Left renal cortex interstitium (tissue), 4 donors: ENCODE measurements around the gene TCIRG1. TPM values are rescaled to one million over a fixed set of nuclear protein-coding genes. Genes with fewer than 3 reads are reported as not detected.

Experiments used
- DNase-seq, 4 donors: peaks; one replicate each; pipeline ENCODE4 v3.0.0-alpha.2; 2013; ENCODE audit warnings: low read depth in 4 of 4, low spot score in 2 of 4, missing footprints in 1 of 4
- polyA plus RNA-seq, 4 donors: library from polyadenylated mRNA; unstranded; fragments of 120-200 nt; gene quantifications; one replicate each; pipeline ENCODE4 v1.2.1, GENCODE V29; 2013; ENCODE audit not compliant: insufficient read length in 4 of 4

The TCIRG1 gene
- polyA plus RNA-seq, 4 donors = 15.3 to 37.6 (median 26.7) TPM

DNA sequence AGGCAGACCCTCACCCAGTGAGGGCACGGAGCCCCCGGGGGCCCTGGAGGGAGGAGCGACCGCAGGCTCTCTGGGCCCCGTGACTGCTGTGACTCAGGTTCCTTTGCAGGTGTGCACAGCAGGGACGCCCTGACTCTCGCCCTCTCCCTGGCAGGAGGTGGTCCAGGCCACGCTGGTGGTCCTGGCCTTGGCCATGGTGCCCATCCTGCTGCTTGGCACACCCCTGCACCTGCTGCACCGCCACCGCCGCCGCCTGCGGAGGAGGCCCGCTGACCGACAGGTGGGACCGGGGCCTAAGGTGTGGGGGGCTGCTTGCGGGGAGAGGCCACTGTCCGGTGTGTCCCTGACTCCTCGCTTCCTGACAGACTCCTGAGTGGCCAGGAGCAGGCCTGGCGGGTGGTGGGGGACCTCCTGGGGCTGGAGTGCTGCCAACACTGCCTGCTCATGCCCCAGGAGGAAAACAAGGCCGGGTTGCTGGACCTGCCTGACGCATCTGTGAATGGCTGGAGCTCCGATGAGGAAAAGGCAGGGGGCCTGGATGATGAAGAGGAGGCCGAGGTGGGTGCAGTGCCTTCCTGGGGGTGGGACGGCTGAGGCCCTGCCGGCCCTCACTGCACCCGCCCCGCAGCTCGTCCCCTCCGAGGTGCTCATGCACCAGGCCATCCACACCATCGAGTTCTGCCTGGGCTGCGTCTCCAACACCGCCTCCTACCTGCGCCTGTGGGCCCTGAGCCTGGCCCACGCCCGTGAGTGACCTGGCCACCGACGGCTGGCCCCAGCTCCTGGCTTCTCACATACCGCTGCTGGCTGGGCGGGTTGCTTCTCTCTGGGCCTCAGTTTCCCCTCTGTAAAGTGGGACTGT is 10.9 kb downstream of the TCIRG1 start:
- DNase-seq = no peak

DNA sequence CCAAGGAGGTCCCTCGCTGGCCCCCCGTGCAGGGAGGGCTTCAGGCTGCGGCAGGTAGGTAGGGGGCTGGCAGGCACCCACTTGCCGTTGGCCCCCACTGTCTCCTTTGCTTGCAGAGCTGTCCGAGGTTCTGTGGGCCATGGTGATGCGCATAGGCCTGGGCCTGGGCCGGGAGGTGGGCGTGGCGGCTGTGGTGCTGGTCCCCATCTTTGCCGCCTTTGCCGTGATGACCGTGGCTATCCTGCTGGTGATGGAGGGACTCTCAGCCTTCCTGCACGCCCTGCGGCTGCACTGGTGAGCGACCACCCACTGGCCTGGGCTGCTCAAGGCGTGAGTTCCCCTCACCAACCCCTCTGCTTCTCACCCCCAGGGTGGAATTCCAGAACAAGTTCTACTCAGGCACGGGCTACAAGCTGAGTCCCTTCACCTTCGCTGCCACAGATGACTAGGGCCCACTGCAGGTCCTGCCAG is 11.6 kb downstream of the TCIRG1 start:
- no peak for DNase-seq

DNA sequence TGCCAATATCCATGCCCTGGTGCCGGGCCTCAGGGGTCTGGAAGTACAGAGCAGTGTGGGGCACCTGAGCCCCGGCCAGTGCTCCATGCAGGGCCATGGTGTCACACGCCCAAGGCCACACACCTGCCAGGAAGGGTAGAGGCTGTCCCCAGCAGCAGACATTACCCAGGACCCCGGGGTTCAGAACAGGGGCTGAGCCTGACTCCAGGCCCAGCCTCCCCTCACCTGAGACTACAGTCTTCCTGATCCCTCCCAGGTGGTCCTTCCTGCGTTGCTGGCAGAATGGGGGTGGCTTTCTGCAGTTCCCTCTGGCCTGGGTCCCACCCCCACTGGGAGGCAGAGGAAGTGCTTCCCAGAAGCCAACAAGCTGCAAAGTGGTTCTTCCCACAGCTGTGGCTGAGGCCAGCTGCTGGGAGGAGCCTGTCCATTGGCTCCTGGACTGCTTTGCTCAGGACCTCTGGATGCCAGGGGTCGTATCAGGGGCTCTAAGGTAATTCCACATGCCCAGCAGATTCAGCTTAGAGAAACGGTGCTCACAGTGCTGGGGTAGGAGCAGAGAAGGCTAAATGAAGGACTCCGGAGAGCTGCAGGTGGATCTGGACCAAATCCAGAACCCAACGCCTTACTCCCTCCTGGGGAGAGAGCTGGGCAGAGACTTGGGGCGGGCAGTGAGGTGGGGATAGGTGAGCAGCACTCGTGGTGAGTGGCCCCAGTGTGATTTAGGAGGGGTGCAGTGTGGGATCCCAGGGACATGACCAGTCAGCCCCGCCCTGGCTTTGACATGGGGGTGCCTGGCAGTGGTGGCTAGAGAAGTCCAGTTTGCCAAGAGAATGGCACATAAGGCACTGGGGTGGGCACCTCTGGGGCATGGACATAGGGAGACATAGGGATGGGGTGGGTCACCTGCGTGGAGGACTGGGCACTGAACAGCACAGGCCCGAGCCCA is 12.6 kb downstream of the TCIRG1 start:
- no peak for DNase-seq

DNA sequence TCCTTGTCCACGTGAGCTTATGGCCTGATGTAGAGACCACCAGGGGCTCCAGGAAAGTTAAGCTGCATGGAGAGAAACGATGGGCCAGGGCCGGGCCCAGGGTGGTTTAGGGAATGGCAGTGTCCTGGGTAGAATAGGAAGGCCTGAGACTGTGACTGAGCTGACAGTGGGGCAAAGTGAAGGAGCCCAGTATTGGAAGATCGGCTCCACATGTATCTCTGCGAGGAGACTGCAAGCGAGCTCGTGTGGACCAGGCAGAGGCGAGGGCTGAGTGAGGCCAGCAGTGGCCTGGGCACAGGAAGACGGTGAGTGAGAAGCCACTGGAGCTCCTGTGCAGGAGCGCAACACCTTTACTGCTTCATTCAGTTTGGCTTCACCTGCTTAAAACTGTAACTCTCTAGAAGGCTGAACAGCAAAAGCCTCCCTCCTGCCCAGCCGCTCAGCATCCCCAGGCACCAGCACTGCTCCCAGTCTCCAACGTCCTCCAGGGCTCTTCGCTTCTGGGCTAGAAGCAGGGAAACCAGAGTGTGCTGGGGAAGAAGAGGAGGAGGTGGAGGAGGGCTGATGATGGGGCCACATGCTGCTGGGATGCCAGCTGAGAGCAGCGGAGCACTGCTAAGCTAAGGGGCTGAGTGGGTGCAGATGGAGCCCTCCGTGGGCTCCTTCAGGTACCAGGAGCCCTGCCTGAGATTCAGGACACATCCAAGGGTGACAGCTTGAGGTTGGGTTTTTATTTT is 13.5 kb downstream of the TCIRG1 start:
- DNase-seq = no peak

DNA sequence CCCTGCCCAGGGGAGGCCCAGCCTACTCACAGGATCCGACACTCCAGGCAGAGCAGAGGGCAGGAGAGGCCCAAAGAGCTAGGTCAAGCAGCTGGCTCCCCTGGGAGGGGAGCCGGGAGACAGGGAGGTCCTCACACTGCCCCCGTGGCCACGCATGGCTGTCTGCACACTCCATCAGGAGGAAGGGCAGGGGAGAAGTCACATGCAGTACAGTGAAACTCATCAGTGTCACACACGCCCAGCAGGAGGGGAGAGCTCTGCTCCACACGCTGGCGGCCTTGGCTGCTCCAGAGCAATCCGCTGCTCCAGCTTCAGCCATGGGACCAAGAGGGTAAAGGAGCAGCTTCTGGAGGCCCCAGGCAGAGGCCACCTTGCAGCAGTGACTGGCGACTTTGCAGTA is 14.3 kb downstream of the TCIRG1 start:
- DNase-seq = no peak

DNA sequence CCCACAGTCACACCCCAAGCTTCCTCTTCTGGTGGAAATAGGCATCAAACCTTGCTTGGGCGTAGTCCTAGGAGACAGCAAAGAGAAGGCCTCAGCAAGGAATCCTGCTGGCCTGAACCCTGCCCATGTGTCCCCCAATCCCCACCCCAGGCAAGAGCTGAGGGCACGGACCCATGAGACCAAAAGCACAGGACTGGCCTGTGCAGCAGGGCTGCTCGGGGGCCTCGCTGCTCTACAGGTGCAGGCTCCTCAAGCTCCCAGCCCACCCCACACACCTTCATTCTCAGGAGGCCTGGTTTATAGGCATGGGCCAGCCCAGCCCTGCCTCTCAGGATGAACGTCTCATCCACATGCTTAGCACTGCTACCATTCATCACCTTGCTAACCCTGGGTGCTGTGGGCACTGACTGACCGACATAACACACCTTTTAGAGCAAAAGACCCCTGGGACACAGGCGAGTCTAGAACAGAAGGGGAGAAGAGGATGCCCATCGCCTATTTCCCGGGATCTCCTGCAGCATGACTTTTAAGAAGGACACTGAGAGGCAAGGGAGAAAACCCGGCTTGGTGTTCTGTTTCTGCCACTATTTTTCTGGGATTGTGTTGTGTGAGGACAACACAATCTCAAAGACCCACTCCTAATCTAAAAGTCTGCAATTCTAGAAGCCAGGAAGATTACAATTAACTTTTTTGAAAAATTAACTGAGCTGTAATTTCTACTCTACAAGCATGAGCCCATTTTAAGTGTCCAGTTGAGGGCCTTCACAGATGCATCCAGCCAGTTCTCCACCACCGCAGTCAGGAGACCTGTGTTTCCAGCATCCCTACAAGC is 15.4 kb downstream of the TCIRG1 start:
- no peak for DNase-seq

DNA sequence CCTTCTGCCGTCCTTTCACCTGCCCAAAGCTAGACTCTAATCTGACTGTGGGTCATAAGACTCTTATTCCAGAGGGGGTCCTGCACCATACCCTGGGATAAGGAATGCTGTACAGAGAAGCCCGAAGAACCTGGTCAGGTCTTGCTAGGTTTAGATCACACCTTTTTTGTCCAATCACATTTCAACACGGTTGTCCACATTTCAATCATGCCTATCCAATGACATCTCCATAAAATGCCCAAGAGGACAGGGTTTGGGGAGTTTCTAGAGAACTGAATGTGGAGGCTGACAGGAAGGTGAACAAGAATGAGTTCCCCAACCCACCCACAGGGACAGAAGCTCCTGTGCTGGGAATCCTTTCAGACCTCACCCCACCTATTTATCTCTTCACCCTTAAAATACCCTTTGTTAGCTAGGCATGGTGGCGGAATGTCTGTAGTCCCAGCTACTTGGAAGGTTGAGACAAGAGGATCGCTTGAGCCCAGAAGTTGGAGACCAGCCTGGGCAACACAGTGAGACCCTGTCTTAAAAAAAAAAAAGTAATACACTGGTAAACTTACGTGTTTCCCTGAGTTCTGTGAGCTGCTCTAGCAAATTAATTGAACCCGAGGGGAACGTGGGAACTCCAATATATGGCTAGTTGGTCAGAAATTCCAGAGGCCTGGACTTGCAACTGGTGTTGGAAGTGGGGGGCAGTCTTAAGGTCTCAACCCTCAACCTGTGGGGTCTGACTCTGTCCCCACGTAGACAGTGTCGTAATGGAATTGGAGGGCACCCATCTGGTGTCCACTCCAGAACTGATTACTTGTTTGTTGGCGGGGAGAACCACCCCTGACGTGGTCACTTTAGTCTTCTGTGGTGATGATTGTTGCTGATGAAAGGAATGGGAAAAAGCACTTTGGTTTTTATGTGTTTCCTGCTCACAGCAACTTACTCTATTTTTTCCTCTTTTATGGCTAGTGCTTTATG is 17.8 kb downstream of the TCIRG1 start:
- no peak for DNase-seq

DNA sequence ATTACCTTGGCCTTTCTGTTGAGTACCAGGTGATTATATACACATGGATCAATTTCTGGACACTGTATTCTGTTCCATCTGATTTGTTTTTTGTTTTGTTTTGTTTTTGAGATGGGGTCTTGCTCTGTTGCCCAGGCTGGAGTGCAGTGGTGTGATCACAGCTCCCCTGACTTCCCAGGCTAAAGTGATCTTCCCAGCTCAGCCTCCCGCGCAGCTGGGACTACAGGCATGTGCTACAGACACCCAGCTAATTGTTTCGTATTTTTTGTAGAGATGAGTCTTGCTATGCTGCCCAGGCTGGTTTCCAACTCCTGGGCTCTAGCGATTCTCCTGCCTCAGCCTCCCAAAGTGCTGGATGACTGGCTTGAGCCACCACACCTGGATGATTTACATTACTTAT is 19.0 kb downstream of the TCIRG1 start:
- no peak for DNase-seq

DNA sequence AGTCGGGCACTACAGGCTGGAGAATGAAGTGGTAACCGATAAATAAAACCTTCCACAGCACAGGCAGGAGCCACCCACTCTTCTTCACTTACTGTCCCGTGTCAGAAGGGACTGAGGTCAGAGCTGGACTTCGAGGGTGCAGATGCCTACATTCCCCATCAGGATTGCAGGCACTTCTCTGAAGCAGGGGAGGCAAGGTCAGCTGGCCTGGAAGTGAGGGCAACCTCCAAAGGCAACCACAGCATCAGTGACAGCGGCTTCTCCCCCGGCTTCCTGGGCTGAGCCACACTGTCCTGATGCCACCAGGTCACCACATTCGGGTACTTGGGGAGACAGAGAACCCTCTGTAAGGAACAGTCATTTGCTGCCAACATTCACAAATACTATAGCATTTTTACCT is 22.7 kb downstream of the TCIRG1 start:
- DNase-seq = no peak

DNA sequence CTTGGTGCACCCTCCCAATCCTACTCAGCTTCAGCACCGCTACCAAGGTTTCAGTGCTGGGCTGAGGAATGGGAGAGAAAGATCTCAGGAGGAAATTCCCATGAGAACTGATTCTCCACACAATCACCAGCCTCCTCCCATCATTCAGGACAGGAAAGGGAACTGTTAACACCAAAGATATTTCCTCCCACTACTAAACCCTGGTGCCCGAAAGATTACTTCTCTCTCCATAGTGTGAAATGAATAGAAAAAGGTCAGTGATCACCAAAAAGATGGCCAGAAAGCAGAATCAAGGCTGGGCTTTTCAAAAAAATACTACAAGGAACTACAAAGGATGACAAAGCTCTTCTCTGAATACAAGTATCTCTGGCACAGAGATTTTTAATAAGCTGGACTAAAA is 26.1 kb downstream of the TCIRG1 start:
- DNase-seq = no peak

DNA sequence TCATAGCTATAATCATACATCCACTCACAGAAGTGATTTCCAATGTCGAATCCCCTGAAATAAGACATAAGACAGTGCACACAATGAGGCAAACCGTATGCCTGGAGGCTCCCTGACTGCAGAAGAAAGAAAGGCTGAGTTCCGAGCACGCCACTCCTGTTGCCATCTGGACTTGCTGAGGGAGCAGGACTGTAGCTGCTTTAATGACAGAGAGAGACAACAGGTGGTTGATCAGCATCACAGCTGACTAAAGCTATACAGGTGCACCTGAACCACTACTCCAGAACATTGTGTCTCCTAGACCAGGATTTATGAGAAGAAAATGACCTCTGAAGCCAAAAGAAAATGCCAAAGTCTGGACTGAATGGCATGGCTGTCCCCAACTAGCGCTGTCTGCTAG is 27.0 kb downstream of the TCIRG1 start:
- no peak for DNase-seq

DNA sequence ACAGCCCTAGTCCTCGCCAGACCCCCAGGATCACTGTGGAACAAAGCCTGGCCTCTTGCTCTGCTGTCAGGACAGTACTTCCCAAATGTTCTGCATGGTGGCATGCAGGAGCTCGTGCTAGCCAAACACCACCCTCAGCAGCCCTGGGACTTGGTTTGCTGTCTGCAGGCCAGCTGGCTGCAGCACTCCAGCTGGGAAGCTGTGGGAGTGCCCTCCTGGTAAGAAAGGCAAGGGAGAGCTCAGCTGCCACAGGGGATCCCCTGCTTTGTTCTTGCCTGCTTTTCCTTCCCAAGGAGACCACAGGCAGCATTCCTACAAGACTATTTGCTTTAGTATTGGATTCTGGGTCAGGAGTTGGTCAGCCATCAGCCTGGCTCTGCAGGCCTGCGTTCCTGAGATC is 27.9 kb downstream of the TCIRG1 start:
- DNase-seq = no peak

DNA sequence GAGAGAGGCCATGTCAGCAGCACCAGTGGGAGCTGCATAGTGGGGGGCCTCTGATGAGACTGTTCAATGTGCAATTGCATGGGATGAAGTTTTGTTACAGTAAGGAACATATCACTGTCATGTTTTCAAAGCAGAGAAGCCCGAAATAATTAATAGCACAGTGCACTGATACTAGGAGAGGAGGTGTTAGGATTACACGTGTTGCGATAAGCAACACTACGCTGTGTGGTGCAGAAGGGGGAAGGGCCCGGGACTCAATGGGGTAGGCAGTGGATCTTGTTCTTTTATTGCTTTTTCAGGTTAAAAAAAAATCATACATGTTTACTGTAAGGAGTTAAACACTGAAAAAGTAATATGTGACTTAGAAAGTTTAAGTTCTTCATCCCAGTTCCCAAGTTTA is 29.2 kb downstream of the TCIRG1 start:
- DNase-seq = no peak

DNA sequence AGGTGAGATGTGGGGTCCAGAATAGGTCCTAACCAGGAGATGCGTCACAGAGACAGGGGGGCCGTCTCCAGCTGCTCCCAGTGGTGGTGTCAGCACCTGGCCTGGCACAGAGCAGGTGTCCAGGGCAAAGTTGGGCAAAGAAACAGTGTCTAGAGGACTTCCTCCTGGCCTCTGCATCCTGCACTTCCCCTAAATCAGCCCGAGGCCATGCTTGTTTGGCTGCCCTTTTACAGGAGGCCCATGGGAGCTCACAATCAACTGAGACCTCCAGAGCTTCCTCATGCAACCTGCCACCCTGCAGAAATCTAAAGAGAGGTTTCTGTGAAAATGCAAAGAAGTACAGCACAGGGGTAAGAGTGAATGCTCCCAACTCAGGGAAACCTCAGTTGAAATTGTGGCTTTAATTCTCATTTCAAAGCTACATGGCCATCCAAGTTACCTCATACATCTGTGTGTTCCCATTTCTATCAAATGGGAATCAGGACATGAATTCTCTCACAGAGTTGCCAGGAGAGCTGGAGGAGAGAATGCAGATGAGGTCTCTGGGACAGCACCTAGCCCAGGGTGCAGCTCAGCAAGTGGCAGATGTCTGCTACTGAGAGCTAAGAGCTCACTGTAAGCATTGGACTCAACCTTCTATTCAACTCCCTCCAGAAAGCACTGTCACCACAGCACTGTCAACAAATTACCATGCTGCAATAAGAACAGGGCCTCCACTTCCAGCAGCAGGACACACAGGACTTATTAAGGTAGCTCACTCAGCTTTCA is 32.6 kb downstream of the TCIRG1 start:
- DNase-seq = no peak

DNA sequence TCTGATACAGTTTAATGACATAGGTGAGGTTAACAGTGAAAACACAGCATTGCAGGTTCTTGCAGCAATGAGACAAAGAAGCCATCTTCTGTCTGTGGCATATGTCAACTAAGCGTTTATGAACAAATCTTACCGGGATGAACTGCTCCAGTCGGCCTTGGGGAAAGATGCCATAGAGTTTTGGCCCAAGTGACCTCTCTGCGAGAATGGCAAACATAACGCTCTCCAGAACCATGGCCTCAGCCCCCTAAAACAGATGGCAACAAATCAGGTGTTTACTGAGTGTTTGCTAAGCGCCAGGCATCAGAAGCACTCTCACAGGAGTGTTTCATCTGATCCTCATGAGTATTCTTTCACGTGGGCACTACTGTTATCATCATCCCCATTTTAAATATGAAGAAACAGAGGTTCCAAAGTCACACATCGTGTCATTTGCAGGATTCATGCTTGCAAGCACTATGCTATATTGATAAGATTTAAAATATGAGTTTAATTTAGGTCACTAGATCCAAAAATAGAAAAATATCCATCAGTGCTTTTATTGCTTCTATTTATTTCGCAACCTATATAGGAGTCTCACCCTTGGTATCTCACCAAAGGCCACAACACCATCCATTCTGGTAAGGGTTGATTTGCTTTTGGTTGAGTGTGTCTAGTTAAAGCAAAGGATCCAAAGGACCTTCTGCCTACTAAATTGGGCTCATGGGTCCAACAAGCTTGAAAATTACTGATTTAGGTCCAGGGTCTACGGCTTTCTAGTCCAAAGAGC is 35.9 kb downstream of the TCIRG1 start:
- DNase-seq = no peak

DNA sequence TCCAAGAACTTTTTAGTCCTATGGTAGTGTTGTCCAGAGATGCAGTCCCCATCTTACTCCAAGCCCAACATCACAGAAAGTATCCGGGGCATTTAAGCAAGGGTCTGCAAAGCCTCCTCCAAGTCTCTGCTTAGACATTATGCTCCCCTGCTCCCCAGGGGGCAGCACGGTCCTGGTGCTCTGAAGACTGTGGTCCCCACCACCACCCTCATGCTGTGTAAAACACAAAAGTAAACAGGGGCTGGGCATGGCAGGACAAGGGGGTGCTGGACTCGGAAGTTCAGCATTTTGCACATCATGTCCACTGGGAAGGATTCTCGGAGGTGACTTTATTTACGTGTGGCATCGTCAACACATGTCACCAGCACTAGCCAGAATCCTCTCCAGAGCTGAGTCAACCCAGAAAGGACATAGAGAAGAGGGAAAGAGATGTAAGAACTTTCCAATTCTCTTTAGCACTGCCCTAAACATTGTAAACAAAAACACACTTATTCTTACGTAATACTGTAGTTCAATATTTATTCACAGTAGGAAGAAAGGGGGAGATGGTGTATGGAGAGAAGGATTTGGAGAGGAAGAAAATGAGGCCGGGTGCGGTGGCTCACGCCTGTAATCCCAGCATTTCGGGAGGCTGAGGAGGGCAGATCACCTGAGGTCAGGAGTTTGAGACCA is 37.7 kb downstream of the TCIRG1 start:
- no peak for DNase-seq
